Fibroblast of the aortic adventitia (primary cell): ENCODE data around the gene ZCCHC14. TPM values are rescaled to one million over a fixed set of nuclear protein-coding genes. Genes with fewer than 3 reads are reported as not detected.

ENCODE experiments used
- DNase-seq: peaks from one replicate; pipeline ENCODE4 v3.0.0-alpha.2; 2010; ENCODE audit warnings: low read depth
- H3K4me3 ChIP-seq: 2 replicates; pipeline ENCODE4 v1.5.1; 2011; ENCODE audit warnings: low read depth, mild to moderate bottlenecking, control low read depth, low read length, moderate library complexity
- total RNA-seq: library from RNA; depleted of rRNA; stranded (reverse); fragments of >200 nt; gene quantifications from 2 replicates; pipeline ENCODE4 v1.2.3, GENCODE V29; 2012; ENCODE audit warnings: low replicate concordance
- TF ChIP-seq, protein P1 (sequence below): IDR thresholded peaks from 2 replicates; pipeline ENCODE4 v1.5.1; 2011; ENCODE audit warnings: mild to moderate bottlenecking, low read length, control low read depth, inconsistent platforms; ENCODE audit not compliant: insufficient read depth

The ZCCHC14 gene
- total RNA-seq, 1 donor = 24.5 TPM

DNA sequence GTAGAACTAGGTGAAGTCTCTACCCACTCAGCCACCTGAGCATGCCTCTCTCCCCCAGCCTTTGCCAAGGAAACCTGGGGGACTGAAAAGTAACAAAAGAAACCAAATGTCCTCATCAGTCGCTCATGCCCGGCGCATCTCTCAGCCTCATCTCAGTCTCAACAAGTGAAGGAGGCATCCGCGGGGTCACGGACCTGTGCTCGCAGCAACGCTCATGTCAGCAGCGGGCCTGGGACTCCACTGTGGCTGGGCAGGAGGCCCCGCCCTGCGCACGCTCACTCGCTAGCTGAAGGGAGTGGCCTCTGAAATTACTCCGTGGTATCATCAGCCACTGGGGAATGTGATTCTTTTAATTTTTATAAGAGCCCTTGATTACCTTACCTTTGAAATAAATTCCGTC is 69.4 kb downstream of the ZCCHC14 start:
- no peak overlapping the region for H3K4me3 ChIP-seq
- DNase-seq = no peak
- TF ChIP-seq, protein P1, sequence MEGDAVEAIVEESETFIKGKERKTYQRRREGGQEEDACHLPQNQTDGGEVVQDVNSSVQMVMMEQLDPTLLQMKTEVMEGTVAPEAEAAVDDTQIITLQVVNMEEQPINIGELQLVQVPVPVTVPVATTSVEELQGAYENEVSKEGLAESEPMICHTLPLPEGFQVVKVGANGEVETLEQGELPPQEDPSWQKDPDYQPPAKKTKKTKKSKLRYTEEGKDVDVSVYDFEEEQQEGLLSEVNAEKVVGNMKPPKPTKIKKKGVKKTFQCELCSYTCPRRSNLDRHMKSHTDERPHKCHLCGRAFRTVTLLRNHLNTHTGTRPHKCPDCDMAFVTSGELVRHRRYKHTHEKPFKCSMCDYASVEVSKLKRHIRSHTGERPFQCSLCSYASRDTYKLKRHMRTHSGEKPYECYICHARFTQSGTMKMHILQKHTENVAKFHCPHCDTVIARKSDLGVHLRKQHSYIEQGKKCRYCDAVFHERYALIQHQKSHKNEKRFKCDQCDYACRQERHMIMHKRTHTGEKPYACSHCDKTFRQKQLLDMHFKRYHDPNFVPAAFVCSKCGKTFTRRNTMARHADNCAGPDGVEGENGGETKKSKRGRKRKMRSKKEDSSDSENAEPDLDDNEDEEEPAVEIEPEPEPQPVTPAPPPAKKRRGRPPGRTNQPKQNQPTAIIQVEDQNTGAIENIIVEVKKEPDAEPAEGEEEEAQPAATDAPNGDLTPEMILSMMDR = no peak

DNA sequence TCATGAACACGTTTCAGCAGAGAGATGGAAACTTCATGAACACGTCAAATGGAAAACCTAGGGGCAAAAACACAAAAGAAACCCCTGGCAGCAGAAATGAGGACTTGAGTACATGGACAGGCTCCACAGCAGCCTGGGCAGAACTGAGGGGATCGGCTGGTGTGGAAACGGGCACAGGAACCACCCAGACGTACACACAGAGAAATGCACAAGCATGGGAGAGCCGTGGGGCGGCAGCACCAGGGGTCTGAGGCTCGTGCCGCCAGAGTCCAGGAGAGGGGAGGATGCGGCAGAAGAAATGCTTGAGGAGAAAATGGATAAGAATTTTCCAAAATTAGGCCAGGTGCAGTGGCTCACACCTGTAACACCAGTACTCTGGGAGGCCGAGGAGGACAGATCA is 70.7 kb downstream of the ZCCHC14 start:
- no peak for DNase-seq
- H3K4me3 ChIP-seq = no peak overlapping the region
- TF ChIP-seq, protein P1 = no peak

DNA sequence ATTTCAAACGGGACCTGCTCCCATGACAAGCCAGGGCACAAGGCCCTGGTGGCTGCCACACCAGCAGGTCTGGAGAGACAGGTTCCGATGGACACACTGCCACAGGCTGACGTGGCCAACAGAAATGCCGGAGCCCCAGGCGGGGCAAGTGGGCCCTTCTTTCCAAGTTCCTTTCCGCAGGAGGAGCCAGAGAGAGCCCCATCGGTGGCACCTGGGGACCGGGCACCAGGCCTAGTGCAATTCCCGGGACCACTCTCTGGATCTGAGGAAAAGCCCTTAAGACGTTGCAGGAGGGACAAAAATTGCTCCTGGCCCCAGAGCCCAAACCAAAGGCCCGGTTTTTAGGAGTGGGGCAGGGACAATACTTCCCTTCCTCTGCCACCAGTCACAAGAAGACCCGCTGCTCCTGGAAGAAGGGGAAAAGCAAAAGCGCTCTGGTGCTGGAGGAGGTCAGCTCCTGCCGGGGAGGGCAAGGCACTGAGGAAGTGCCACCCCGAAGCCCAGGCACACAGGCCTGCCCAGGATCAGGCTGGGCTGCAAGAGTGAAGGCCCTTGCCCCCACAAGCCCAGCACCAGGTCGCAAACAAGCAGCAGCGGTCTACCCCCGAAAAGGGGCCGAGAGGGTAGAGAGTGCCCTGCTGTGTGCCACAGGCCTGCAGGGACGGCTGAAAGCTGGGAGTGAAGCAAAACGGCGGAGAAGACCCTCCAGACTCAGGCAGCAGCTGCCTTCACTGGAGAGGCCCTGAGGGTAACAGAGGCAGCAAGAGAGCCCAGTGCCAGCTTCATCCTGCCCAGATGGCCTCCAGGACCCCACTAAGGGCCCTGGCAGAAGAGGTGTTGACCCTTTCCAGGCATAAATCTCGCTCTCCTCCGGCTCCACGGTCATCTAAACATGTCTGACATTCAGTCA is 71.6 kb downstream of the ZCCHC14 start:
- no peak for DNase-seq
- TF ChIP-seq, protein P1 = no peak
- no peak overlapping the region for H3K4me3 ChIP-seq

DNA sequence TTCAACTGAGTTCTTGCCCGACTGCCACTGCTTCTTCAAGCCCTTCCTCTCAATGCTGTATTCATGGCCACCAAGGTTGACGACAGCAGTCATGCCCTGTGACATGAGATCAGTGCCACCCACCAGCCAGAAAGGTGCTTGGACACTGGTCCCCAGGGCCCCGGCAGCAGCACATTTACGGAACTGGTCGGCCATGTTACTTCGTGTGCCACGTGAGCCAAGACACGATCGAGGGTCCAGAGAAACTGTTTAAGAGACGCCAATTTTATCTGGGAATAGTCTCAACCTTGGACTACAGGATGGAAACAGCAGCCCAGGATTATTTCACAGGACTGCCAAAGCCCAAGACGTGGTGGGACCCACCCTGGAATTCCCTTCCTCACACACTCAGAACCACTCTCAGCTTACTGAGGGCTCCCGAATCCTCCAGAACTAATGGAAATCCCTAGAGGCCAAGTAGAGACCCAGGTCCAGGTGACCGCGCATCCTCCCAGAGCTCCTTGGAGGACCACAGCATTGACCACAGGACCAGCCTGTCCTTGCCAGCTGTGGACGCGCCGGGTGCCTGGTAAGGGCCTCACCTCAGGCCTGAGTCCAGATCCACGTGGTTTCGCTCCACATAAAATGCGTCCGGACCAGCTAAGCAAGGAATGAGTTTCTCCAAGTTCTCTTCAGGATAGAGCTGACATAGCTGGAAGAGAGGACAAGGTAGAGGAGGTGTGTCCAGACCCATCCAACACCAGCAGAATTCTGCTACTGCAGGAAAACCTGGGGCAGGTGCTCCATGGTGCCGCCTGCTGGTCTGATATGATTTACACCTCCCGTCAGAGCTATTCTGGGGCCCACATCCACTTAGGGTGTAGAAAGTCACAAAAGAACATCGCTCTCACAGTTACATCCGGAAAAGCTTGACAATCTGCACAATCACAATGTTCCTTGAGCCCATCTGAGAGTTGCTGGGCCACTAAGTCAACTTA is 72.5 kb downstream of the ZCCHC14 start:
- no peak overlapping the region for H3K4me3 ChIP-seq

DNA sequence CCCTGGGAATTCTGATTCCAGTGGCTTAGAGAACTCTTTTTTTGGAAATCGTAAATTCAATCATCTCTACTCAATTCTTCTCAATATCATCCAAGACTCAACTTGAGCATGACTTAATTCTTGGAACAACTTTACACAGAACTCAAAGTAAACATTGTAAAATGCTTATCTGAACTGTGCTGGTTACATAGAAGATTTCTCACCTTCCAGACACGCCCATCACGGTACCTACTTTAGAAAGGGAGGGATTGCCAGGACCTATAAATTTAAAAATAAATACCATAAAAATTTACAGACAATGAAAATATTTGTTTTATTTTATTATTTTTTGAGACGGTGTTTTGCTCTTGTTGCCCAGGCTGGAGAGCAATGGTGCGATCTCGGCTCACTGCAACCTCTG is 74.2 kb downstream of the ZCCHC14 start:
- TF ChIP-seq, protein P1 = no peak

More for the DNA sequence above, 72.5 kb downstream of the ZCCHC14 start:
- TF ChIP-seq, protein P1 = no peak
- DNase-seq = no peak

DNA sequence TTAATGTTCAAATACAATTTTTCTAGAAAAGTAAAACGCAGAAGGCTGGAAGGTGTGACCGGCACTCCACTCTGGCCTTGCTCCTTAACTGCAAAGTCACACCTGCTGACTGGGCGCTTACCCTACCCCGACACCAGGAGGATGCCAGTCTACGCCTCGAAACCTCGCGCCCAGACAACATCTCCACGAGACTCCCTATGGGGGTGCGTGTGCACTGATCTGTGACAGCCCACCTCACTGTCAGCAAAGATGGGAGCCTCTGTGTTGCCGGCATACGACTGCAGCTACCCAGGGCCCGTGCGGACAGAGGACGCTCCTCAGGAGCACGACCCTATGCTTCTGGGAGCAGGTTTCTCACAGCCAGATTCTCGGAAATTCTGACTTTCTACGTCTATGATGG is 74.6 kb downstream of the ZCCHC14 start:
- TF ChIP-seq, protein P1 = no peak
- no peak overlapping the region for H3K4me3 ChIP-seq

More for the DNA sequence above, 74.2 kb downstream of the ZCCHC14 start:
- no peak for DNase-seq
- no peak overlapping the region for H3K4me3 ChIP-seq

More for the DNA sequence above, 74.6 kb downstream of the ZCCHC14 start:
- no peak for DNase-seq
